ENCODE results near the gene CORO7.

CORO7 gene

DNA sequence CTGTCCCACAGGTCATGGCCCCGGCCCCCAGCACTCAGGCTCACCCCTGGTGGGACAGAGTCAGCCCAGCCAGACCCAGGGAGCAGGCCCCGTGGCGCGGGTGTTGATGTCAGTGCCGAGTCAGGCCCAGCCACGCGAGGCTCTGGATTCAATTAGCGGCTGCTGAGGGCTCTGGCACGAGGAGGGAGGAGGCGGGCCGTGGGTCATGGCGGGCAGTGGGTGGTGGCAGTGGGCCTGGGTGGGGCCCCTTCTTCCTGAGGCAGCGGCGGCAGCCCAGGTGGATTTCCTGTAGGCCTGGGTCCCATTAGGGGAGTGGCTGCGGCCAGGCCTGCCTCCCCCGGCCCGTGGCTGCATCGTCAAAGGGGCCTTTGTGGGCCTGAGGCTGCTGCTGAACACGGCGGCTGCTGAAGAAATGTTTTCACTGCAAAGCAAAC lies 31.9 kb downstream of the CORO7 start:
- DNase-seq (ENCODE audit: low read depth in 3 of 3) = no peak

DNA sequence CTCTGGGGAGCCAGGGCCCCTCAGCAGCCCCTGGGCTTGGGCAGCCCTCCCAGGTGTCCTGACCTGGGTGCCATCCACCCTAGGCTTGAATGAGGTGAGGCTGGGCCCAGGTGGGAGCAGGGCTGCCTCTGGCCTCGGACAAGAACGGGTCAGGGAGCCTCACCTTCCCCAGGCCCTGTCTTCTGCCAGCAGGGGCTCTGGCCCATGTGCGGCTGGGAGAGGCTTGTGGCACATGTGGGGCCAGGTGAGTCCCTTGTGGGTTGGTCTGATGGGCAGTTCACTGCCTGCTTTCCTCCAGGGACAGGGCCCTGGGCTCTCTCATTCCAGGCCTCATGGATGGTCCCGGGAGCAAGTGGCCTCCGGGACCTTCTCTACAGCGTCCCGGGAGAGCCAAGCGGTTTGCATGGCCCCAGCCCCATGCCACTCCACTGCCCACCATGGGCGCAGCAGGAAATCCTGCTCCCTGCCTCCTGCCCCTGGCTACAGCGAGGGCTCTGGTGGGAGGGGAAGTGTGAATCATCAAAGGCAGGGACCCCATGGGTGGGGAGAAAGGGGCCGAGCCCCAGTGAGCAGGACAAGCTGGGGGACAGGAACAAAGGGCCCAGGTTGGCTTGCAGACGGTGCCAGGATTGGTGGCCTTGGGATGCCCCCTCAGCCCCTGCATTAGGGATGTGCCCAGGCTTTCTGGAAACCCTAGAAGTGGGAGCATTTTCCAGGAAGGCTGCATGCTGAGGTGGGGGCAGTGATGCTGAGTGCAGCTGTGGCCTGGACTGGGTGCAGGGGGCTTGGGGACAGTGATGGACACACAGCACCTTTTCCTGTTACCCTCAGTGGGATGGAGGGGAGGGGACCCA lies 32.6 kb downstream of the CORO7 start:
- no peak for DNase-seq (ENCODE audit: low read depth in 3 of 3)

GRCh38 chr16:4382795-4383357 lies 33.5 kb downstream of the CORO7 start:
- no peak for DNase-seq (ENCODE audit: low read depth in 3 of 3)

GRCh38 chr16:4381935-4382794 lies 34.2 kb downstream of the CORO7 start:
- no peak for DNase-seq (ENCODE audit: low read depth in 3 of 3)

DNA sequence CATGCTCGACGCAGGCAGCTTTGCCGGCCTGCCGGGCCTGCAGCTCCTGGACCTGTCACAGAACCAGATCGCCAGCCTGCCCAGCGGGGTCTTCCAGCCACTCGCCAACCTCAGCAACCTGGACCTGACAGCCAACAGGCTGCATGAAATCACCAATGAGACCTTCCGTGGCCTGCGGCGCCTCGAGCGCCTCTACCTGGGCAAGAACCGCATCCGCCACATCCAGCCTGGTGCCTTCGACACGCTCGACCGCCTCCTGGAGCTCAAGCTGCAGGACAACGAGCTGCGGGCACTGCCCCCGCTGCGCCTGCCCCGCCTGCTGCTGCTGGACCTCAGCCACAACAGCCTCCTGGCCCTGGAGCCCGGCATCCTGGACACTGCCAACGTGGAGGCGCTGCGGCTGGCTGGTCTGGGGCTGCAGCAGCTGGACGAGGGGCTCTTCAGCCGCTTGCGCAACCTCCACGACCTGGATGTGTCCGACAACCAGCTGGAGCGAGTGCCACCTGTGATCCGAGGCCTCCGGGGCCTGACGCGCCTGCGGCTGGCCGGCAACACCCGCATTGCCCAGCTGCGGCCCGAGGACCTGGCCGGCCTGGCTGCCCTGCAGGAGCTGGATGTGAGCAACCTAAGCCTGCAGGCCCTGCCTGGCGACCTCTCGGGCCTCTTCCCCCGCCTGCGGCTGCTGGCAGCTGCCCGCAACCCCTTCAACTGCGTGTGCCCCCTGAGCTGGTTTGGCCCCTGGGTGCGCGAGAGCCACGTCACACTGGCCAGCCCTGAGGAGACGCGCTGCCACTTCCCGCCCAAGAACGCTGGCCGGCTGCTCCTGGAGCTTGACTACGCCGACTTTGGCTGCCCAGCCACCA lies 35.1 kb downstream of the CORO7 start:
- no peak for DNase-seq (ENCODE audit: low read depth in 3 of 3)

DNA sequence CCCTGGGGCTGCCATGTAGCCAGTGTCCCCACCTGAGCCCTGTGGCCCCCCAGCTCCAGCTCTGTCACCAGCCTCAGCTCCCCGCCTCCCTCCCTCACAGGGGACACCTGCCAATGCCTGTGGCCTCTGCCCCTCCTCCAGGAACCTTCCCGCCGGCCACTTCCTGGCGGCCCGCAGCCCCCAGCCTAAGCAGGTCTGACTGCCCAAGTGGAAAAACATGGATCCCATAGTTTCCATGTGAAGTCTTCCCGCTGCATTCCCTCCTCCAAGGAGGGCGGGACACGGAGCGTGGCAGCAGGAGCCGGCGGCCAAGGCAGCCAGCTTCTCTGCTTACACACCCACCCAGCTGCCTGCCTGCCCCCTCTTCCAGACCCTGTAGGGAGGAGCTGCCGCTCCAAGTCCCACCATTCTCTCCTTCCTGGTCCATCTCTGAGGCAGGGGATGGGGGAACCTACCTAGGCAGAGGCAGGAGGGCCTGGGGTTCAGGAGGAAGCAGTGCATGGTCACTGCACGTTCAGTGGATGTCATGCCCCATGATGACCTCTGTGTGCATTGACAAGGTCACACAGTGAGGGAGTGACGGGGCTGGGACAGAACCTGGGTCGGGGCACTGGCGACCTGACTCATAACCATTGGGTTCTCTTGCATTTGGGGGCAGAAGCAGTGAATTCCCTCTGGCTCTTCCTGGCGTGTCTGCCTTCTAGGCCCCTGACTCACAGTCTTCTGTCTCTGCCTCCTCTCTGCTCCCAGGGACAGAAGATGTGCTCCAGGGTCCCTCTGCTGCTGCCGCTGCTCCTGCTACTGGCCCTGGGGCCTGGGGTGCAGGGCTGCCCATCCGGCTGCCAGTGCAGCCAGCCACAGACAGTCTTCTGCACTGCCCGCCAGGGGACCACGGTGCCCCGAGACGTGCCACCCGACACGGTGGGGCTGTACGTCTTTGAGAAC lies 36.0 kb downstream of the CORO7 start:
- DNase-seq (ENCODE audit: low read depth in 3 of 3) = no peak

- no peak for DNase-seq (ENCODE audit: low read depth in 3 of 3)
These were observed 37.3 kb downstream of the CORO7 start for GRCh38 chr16:4378999-4379690.

GRCh38 chr16:4378161-4378666 lies 38.2 kb downstream of the CORO7 start:
- DNase-seq (ENCODE audit: low read depth in 3 of 3) = no peak

DNA sequence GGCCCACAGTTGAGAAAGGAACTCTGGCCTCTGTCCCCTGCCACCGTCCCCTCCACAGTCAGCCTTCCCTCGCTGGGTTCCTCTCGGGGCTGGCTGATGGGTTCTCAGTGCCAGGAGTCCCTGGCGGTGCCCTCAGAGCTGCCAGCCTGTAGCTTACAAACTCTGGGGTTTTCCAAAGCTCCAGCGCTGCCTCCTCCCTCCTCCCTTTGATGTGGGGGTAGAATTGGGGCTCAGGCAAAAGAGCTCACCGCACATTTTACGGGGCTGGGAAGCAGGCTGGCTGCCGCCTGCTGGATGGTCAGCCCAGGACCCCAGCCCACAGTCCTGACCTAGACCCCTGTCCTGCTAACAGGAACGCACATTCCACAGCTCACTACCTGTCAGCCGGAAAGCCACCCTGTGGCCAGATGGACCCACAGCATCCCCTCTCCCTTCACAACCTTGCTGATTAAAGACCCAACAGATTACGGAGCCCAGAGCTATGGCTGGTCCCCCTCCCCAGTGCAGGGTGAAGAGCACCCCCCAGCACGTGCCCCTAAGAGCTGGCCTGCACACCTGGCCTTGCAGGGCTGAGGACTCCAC lies 38.7 kb downstream of the CORO7 start:
- DNase-seq (ENCODE audit: low read depth in 3 of 3) = no peak

- DNase-seq (ENCODE audit: low read depth in 3 of 3) = no peak
These were observed 39.4 kb downstream of the CORO7 start for GRCh38 chr16:4376893-4377572.

DNA sequence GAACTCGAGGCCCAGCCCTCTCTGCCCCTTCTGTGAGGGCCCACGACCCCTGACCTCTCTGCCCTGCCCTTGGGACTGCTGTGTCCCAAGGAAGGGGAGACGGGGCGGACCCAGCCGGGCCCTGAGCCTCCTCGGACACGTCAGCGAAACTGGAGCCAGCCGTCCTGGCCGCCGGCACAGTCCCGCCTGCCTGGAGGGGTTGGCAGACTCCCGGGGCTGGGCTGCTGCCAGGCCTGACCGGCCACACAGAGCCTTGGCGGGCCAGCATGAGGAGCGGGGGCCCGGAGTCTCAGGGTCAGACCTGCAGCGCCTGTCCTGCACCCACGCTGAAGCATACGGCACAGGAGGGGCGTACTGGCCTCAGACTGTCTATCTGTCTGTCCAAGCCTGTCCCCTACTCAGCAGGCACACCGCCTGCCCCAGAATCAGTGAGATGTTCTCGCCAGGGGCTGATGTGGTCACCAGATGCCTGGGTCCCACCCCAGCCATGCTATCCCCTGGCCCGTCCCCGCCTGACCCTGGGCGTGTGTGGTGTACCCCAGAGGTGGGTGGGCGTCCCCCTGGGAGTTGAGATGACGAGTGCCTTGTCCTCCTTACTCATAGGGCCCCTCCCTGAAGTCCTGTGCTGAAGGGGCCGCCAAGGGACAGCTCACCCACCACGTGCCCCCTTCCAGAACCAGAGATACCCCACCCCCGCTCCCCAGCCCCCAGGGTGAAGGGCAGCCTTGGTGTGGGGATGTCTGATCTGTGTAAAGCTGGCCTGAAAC lies 40.1 kb downstream of the CORO7 start:
- DNase-seq (ENCODE audit: low read depth in 3 of 3) = no peak

DNA sequence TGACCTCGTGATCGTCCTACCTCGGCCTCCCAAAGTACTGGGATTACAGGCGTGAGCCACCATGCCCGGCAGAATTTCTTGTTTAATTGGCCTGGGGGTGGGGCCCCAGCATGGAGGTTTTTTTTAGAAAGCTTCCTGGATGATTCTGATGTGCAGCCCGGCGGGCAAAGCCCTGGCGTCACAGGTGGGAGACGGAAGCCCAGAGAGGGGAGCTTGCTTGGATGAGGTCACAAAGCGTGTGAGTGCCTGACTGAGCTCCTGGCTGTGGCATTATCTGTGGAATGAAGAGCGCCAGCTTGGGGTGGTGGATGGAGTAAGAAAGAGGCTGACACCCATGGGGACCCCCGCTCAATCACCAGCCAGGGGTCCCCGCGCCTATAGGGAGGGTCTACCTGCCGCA lies 40.7 kb downstream of the CORO7 start:
- DNase-seq (ENCODE audit: low read depth in 3 of 3) = no peak

- no peak for DNase-seq (ENCODE audit: low read depth in 3 of 3)
These were observed 42.3 kb downstream of the CORO7 start for GRCh38 chr16:4373909-4374742.

- no peak for DNase-seq (ENCODE audit: low read depth in 3 of 3)
These were observed 43.0 kb downstream of the CORO7 start for GRCh38 chr16:4373356-4373908.

DNA sequence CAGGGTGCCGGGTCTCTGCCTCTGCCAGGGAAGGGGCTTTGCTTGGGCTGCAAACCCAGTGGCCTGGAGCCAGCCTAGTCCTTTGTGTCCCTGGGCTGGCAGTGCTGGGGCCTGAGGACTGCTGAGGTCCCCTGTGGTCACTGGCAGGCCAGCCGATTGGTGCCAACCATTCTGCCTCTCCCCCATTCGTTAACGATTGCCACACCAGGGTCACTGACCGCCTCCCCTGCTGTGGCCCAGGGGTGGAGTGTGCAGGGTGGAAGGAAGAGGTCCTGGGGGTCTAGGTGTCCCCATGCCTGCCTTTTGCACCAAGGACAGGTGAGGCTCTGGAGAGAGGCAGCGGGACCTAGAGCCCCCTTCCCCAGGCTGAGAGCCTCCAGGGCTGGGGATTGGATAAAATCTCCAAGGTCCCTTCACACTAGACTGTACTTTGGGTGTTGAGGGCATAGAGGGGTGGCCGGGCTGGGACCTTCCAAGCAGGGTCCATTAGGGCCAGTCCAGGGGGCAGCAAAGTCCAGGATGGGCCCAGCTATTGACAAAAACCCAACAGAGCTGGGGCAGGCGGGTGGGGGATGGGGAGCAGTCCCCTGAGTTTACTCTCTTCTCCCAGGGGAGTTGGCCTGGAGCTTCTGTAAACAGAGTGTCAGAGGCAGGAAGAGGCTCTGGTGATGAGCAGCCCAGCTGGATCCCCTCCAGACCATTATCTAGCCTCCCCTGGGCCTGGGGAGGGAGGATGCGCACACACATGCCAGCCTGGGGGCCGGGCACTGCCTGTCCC lies 43.6 kb downstream of the CORO7 start:
- DNase-seq (ENCODE audit: low read depth in 3 of 3) = no peak
